HG03378 (cell line): ENCODE measurements around the gene TMEM207.
"Not testable (repeated sequence)": the region's sequence is repeated elsewhere in the genome, so short reads cannot be mapped to it uniquely, and the experiment has no call there.

Source experiments
- ATAC-seq: cut with Tn5 transposase; IDR thresholded peaks from one replicate; pipeline ENCODE4 v1.9.1; 2021; ENCODE audit warnings: mild to moderate bottlenecking, moderate library complexity; ENCODE audit not compliant: unreplicated experiment

The TMEM207 gene

GRCh38 chr3:190449801-190450200, at the start of gene TMEM207:
TMEM207 (minus strand) TSS chr3:190449901; CDS start chr3:190449809, 92 bp downstream.
- ATAC-seq, result no peak

GRCh38 chr3:190499122-190499521, 49.4 kb upstream of the TMEM207 start:
- no peak for ATAC-seq

- no peak for ATAC-seq
These were observed 48.6 kb upstream of the TMEM207 start for GRCh38 chr3:190498293-190498692.

- no peak for ATAC-seq
These were observed 48.1 kb upstream of the TMEM207 start for GRCh38 chr3:190497811-190498210.

- ATAC-seq, result no peak
These were observed 47.2 kb upstream of the TMEM207 start for GRCh38 chr3:190496859-190497258.

GRCh38 chr3:190495796-190496195, 46.1 kb upstream of the TMEM207 start:
- no peak for ATAC-seq

GRCh38 chr3:190495354-190495753, 45.7 kb upstream of the TMEM207 start:
- ATAC-seq, result no peak

GRCh38 chr3:190494907-190495306, 45.2 kb upstream of the TMEM207 start:
- ATAC-seq, result no peak

GRCh38 chr3:190492966-190493365, 43.3 kb upstream of the TMEM207 start:
- ATAC-seq, result no peak

- ATAC-seq, result no peak
These were observed 42.4 kb upstream of the TMEM207 start for GRCh38 chr3:190492129-190492528.

- ATAC-seq, result no peak
These were observed 41.9 kb upstream of the TMEM207 start for GRCh38 chr3:190491533-190492054.

- no peak for ATAC-seq
These were observed 37.4 kb upstream of the TMEM207 start for GRCh38 chr3:190486908-190487607.

GRCh38 chr3:190486533-190486864, 36.8 kb upstream of the TMEM207 start:
- no peak for ATAC-seq

- no peak for ATAC-seq
These were observed 36.3 kb upstream of the TMEM207 start for GRCh38 chr3:190485830-190486532.

- ATAC-seq, result no peak
These were observed 32.1 kb upstream of the TMEM207 start for GRCh38 chr3:190481779-190482178.

GRCh38 chr3:190473261-190473660, 23.6 kb upstream of the TMEM207 start:
- not testable (repeated sequence) for ATAC-seq

GRCh38 chr3:190467922-190468321, 18.2 kb upstream of the TMEM207 start:
- ATAC-seq, result no peak

GRCh38 chr3:190458040-190458439, 8.3 kb upstream of the TMEM207 start:
- ATAC-seq, result no peak

GRCh38 chr3:190456770-190457169, 7.1 kb upstream of the TMEM207 start:
- no peak for ATAC-seq

GRCh38 chr3:190455828-190456227, 6.1 kb upstream of the TMEM207 start:
- ATAC-seq, result no peak

GRCh38 chr3:190448256-190448655, 1.4 kb downstream of the TMEM207 start:
- no peak for ATAC-seq

GRCh38 chr3:190446573-190447279, 3.0 kb downstream of the TMEM207 start:
- ATAC-seq, result no peak
